Lower leg skin (tissue), 3 donors: ENCODE results near the gene MAN1C1.

Experiments used
- POLR2A ChIP-seq, 2 donors: fragments of 450-650 bp; IDR thresholded peaks; one replicate each; pipeline ENCODE4 v1.6.1; 2016 to 2017; ENCODE audit warnings: antibody characterized with exemption in 2 of 2, mild to moderate bottlenecking in 1 of 2, moderate library complexity in 1 of 2
- TF ChIP-seq, protein P1 (sequence below), 3 donors: fragments of 450-650 bp; IDR thresholded peaks; one replicate each; pipeline ENCODE4 v1.5.1; 2016; ENCODE audit warnings: antibody characterized with exemption in 3 of 3, mild to moderate bottlenecking in 3 of 3, moderate library complexity in 2 of 3

DNA sequence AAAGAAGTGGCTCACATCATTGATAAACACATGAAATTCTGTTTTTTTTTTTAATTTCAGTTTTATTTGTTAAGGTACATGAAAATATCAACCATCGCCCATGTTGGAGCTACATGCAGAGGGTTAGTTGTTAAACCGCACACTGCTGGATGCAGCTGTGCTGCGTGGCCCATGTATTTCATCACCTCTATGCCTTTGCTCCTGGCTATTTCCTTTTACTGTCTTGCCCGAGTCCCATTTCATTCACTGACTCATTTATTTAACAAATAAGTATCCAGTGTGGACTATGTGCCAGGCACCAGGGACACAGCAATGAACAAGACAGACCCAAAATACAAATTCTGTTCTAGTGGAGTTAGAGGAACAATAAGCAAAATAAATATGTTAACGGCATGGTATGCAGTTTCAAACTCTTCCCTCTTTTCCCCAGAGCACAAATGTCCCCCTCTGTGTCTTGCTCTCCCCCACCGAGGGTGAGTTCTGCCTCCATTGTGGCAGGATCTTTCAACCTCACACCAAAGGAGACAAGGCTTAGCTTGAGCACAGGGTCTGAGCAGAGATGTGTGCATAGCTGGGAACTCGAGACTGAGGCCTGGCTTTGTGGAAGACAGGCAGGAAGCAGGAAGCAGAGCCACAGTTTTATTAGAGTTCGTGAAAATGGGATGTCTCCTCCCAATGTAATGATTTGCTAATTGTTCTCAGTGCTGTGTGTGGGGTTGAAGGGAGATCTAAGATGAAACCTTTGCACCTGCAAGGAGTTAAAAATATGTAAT, 44.6 kb downstream of the MAN1C1 start:
- TF ChIP-seq, protein P1, sequence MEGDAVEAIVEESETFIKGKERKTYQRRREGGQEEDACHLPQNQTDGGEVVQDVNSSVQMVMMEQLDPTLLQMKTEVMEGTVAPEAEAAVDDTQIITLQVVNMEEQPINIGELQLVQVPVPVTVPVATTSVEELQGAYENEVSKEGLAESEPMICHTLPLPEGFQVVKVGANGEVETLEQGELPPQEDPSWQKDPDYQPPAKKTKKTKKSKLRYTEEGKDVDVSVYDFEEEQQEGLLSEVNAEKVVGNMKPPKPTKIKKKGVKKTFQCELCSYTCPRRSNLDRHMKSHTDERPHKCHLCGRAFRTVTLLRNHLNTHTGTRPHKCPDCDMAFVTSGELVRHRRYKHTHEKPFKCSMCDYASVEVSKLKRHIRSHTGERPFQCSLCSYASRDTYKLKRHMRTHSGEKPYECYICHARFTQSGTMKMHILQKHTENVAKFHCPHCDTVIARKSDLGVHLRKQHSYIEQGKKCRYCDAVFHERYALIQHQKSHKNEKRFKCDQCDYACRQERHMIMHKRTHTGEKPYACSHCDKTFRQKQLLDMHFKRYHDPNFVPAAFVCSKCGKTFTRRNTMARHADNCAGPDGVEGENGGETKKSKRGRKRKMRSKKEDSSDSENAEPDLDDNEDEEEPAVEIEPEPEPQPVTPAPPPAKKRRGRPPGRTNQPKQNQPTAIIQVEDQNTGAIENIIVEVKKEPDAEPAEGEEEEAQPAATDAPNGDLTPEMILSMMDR (IDR thresholded peaks at IDR 0.05) = no peak
- no peak for TF ChIP-seq POLR2A (IDR thresholded peaks at IDR 0.05)
